Breast epithelium (tissue), 3 donors: ENCODE results near the gene CCL7.

Experiments
- CTCF ChIP-seq, 3 donors: fragments of 450-650 bp; IDR thresholded peaks; one replicate each; pipeline ENCODE4 v1.5.1; 2016 to 2017; ENCODE audit warnings: antibody characterized with exemption in 3 of 3, mild to moderate bottlenecking in 3 of 3, moderate library complexity in 3 of 3
- POLR2A ChIP-seq: fragments of 450-650 bp; IDR thresholded peaks from one replicate; pipeline ENCODE4 v1.6.1; 2016; ENCODE audit warnings: antibody characterized with exemption, mild to moderate bottlenecking, moderate library complexity
- POLR2AphosphoS5 ChIP-seq, 3 donors: sonication (generic); formaldehyde crosslinking; IDR thresholded peaks; one replicate each; pipeline ENCODE4 v1.6.1; 2017; ENCODE audit warnings: antibody characterized with exemption in 3 of 3

- TF ChIP-seq CTCF (IDR thresholded peaks at IDR 0.05) (no peak), POLR2AphosphoS5 (IDR thresholded peaks at IDR 0.05) (no peak), POLR2A (no peak)
Measured at GRCh38 chr17:34245351-34245905, 24.6 kb upstream of the CCL7 start.
